ACHN (cell line): ENCODE results near the gene KCNA10.

Source experiments
- DNase-seq: peaks from one replicate; pipeline ENCODE4 v3.0.0-alpha.2; 2015
- in situ Hi-C: cut with HindIII; loops from 2 replicates; pipeline ENCODE4 v1.10.0; 2017; ENCODE audit warnings: low sequenced_read_pairs, low pct_ligation_motif_present, low pct_unique_long_range_greater_than_20kb

The KCNA10 gene

GRCh38 chr1:110508028-110508940 is 10.7 kb downstream of the KCNA10 start:
- DNase-seq = no peak

GRCh38 chr1:110506541-110506940 is 12.4 kb downstream of the KCNA10 start:
- in situ Hi-C loops = no loop called here
- DNase-seq = no peak

More at GRCh38 chr1:110508028-110508940, 10.7 kb downstream of the KCNA10 start:
- in situ Hi-C loops = no loop called here

GRCh38 chr1:110505596-110505995 is 13.4 kb downstream of the KCNA10 start:
- in situ Hi-C loops = no loop called here
- no peak for DNase-seq

- no peak for DNase-seq
- in situ Hi-C loops = no loop called here
Measured at GRCh38 chr1:110504226-110504625, 14.7 kb downstream of the KCNA10 start.

- in situ Hi-C loops = no loop called here
- no peak for DNase-seq
Measured at GRCh38 chr1:110503471-110503870, 15.5 kb downstream of the KCNA10 start.

- no peak for DNase-seq
- in situ Hi-C loops = no loop called here
Measured at GRCh38 chr1:110502402-110503151, 16.4 kb downstream of the KCNA10 start.

- no peak for DNase-seq
- in situ Hi-C loops = no loop called here
Measured at GRCh38 chr1:110501488-110502132, 17.4 kb downstream of the KCNA10 start.

GRCh38 chr1:110498270-110498669 is 20.7 kb downstream of the KCNA10 start:
- in situ Hi-C loops = no loop called here
- no peak for DNase-seq

- in situ Hi-C loops = no loop called here
- peak; percentile 68 for DNase-seq
Measured at GRCh38 chr1:110495926-110496600, 22.9 kb downstream of the KCNA10 start.

- in situ Hi-C loops = no loop called here
- no peak for DNase-seq
Measured at GRCh38 chr1:110494522-110495406, 24.2 kb downstream of the KCNA10 start.

- no peak for DNase-seq
- in situ Hi-C loops = no loop called here
Measured at GRCh38 chr1:110494036-110494435, 24.9 kb downstream of the KCNA10 start.

- in situ Hi-C loops = no loop called here
- no peak for DNase-seq
Measured at GRCh38 chr1:110493059-110493699, 25.8 kb downstream of the KCNA10 start.

- DNase-seq = no peak
- in situ Hi-C loops = no loop called here
Measured at GRCh38 chr1:110492573-110492972, 26.4 kb downstream of the KCNA10 start.

- in situ Hi-C loops = no loop called here
- no peak for DNase-seq
Measured at GRCh38 chr1:110490791-110491451, 28.1 kb downstream of the KCNA10 start.

- in situ Hi-C loops = no loop called here
Measured at GRCh38 chr1:110489973-110490542, 28.9 kb downstream of the KCNA10 start.

GRCh38 chr1:110489406-110489805 is 29.6 kb downstream of the KCNA10 start:
- no peak for DNase-seq
- in situ Hi-C loops = no loop called here

More at GRCh38 chr1:110489973-110490542, 28.9 kb downstream of the KCNA10 start:
- DNase-seq = no peak
